Measurements from ENCODE around the gene PIAS2. TPM values are rescaled to one million over a fixed set of nuclear protein-coding genes. Genes with fewer than 3 reads are reported as not detected.
"Not testable (repeated sequence)": the region's sequence is repeated elsewhere in the genome, so short reads cannot be mapped to it uniquely, and the experiment has no call there.

PIAS2 gene
- total RNA-seq, 1 experiment from 2014 or later = 30.6 TPM

GRCh38 chr18:46833899-46834298, 83.4 kb downstream of the PIAS2 start:
- no peak for DNase-seq (ENCODE audit: low read depth, low spot score)
- ChIA-PET CTCF (interaction anchor here (0.6 kb wide), 1 partner anchor 176 kb away, joined by 3 read pairs; no protein-coding TSS in a partner anchor), POLR2A (no interaction called here)
- Histone ChIP-seq H3K36me3 (ENCODE audit: control insufficient read depth, insufficient read depth, low read length) (peaks cover 2% of the 10 kb centered on the region; the same call in 1 of the 2 replicates), H3K9me3 (ENCODE audit: control insufficient read depth, insufficient read depth, low read depth, low read length) (no peaks in the 10 kb centered on the region), H3K27me3 (ENCODE audit: control insufficient read depth, insufficient read depth, low read length) (no peaks in the 10 kb centered on the region), H3K27ac (ENCODE audit: low read length) (no peak overlapping the region), H3K4me1 (ENCODE audit: control insufficient read depth, insufficient read depth, low read length) (no peaks in the 10 kb centered on the region), H3K4me3 (ENCODE audit: low read depth in 2 of 2, low read length in 2 of 2) (no peak overlapping the region)
- no TSS peak for BruUV-seq (replicated peaks)
- no peak for TF ChIP-seq REST (IDR thresholded peaks at IDR 0.05; ENCODE audit: insufficient read depth in 1 of 2, low read depth in 2 of 2, low read length in 1 of 2)
- TF ChIP-seq TCF7L2 (IDR thresholded peaks at IDR 0.05; ENCODE audit: low read depth, low read length) = no peak
- no peak for TF ChIP-seq SIN3A (IDR thresholded peaks at IDR 0.05; ENCODE audit: borderline replicate concordance, insufficient read depth, low read depth, low read length)
- no peak for TF ChIP-seq CTCF (IDR thresholded peaks at IDR 0.05)
- TF ChIP-seq POLR2AphosphoS5 (IDR thresholded peaks at IDR 0.05; ENCODE audit: low read depth, low read length) = no peak
- ATAC-seq = no peak
- in situ Hi-C loops (cut with HindIII; ENCODE audit: low pct_unique_long_range_greater_than_20kb, low sequenced_read_pairs) (no loop called here), intact Hi-C loops (cut with micrococcal nuclease; ENCODE audit: unreplicated experiment) (no loop called here)

GRCh38 chr18:46832849-46833248, 84.5 kb downstream of the PIAS2 start:
- ATAC-seq (no peak), DNase-seq (ENCODE audit: low read depth, low spot score) (no peak)
- POLR2A ChIA-PET = no interaction called here
- CTCF ChIA-PET = no interaction called here
- no TSS peak for BruUV-seq (replicated peaks)
- no peaks in the 10 kb centered on the region for H3K9me3 ChIP-seq (ENCODE audit: control insufficient read depth, insufficient read depth, low read depth, low read length)
- TF ChIP-seq TCF7L2 (IDR thresholded peaks at IDR 0.05; ENCODE audit: low read depth, low read length) (no peak), POLR2AphosphoS5 (IDR thresholded peaks at IDR 0.05; ENCODE audit: low read depth, low read length) (no peak), REST (IDR thresholded peaks at IDR 0.05; ENCODE audit: insufficient read depth in 1 of 2, low read depth in 2 of 2, low read length in 1 of 2) (no peak), CTCF (IDR thresholded peaks at IDR 0.05) (no peak), SIN3A (IDR thresholded peaks at IDR 0.05; ENCODE audit: borderline replicate concordance, insufficient read depth, low read depth, low read length) (no peak)
- intact Hi-C loops (cut with micrococcal nuclease; ENCODE audit: unreplicated experiment) (no loop called here), in situ Hi-C loops (cut with HindIII; ENCODE audit: low pct_unique_long_range_greater_than_20kb, low sequenced_read_pairs) (no loop called here)
- peaks cover 5% of the 10 kb centered on the region; the same call in 1 of the 2 replicates for H3K36me3 ChIP-seq (ENCODE audit: control insufficient read depth, insufficient read depth, low read length)
- no peak overlapping the region for H3K4me3 ChIP-seq (ENCODE audit: low read depth in 2 of 2, low read length in 2 of 2)
- no peaks in the 10 kb centered on the region for H3K27me3 ChIP-seq (ENCODE audit: control insufficient read depth, insufficient read depth, low read length)
- H3K4me1 ChIP-seq (ENCODE audit: control insufficient read depth, insufficient read depth, low read length) = no peaks in the 10 kb centered on the region
- no peak overlapping the region for H3K27ac ChIP-seq (ENCODE audit: low read length)

- POLR2A ChIA-PET = not testable (repeated sequence)
Measured at GRCh38 chr18:46832422-46832821, 84.9 kb downstream of the PIAS2 start.

More at GRCh38 chr18:46832422-46832821, 84.9 kb downstream of the PIAS2 start:
- BruUV-seq (replicated peaks); intact Hi-C loops (cut with micrococcal nuclease; ENCODE audit: unreplicated experiment); H3K27ac ChIP-seq (ENCODE audit: low read length); H3K9me3 ChIP-seq (ENCODE audit: control insufficient read depth, insufficient read depth, low read depth, low read length); H3K36me3 ChIP-seq (ENCODE audit: control insufficient read depth, insufficient read depth, low read length); in situ Hi-C loops (cut with HindIII; ENCODE audit: low pct_unique_long_range_greater_than_20kb, low sequenced_read_pairs); DNase-seq (ENCODE audit: low read depth, low spot score); H3K4me3 ChIP-seq (ENCODE audit: low read depth in 2 of 2, low read length in 2 of 2); H3K4me1 ChIP-seq (ENCODE audit: control insufficient read depth, insufficient read depth, low read length); ATAC-seq; H3K27me3 ChIP-seq (ENCODE audit: control insufficient read depth, insufficient read depth, low read length); CTCF ChIA-PET: not testable (repeated sequence)
